GM19035 (cell line): Measurements from ENCODE around the gene TMEM14A.
A peak's percentile ranks its signal among the peaks of the same experiment; 100 is the strongest.
"Not testable (repeated sequence)": the region's sequence is repeated elsewhere in the genome, so short reads cannot be mapped to it uniquely, and the experiment has no call there.

Experiments used
- ATAC-seq: cut with Tn5 transposase; IDR thresholded peaks from one replicate; pipeline ENCODE4 v1.9.1; 2021; ENCODE audit not compliant: unreplicated experiment

TMEM14A gene

GRCh38 chr6:52655941-52656340 is 15.0 kb upstream of the TMEM14A start:
- not testable (repeated sequence) for ATAC-seq

- ATAC-seq = no peak
Observed at GRCh38 chr6:52657870-52658269, 13.0 kb upstream of the TMEM14A start.

- ATAC-seq = no peak
Observed at GRCh38 chr6:52661551-52661950, 9.4 kb upstream of the TMEM14A start.

- no peak for ATAC-seq
Observed at GRCh38 chr6:52662031-52662430, 8.9 kb upstream of the TMEM14A start.

- peak; percentile 45 for ATAC-seq
Observed at GRCh38 chr6:52663120-52663935, 7.6 kb upstream of the TMEM14A start.

GRCh38 chr6:52663936-52664185 is 7.1 kb upstream of the TMEM14A start:
- ATAC-seq = no peak

- ATAC-seq = peak; percentile 92
Observed at GRCh38 chr6:52664186-52664990, 6.5 kb upstream of the TMEM14A start.

GRCh38 chr6:52664991-52665686 is 5.8 kb upstream of the TMEM14A start:
- ATAC-seq = no peak

- ATAC-seq = no peak
Observed at GRCh38 chr6:52666071-52666470, 4.8 kb upstream of the TMEM14A start.

- no peak for ATAC-seq
Observed at GRCh38 chr6:52666523-52666922, 4.4 kb upstream of the TMEM14A start.

- ATAC-seq = no peak
Observed at GRCh38 chr6:52667572-52667971, 3.3 kb upstream of the TMEM14A start.

- no peak for ATAC-seq
Observed at GRCh38 chr6:52671676-52672075, 763 bp downstream of the TMEM14A start.

- no peak for ATAC-seq
Observed at GRCh38 chr6:52672412-52673025, 1.6 kb downstream of the TMEM14A start.

- ATAC-seq = no peak
Observed at GRCh38 chr6:52674666-52675065, 3.8 kb downstream of the TMEM14A start.

GRCh38 chr6:52675372-52675771 is 4.5 kb downstream of the TMEM14A start:
- ATAC-seq = no peak

- ATAC-seq = not testable (repeated sequence)
Observed at GRCh38 chr6:52676631-52677030, 5.7 kb downstream of the TMEM14A start.

GRCh38 chr6:52681416-52681815 is 10.5 kb downstream of the TMEM14A start:
- no peak for ATAC-seq

- ATAC-seq = no peak
Observed at GRCh38 chr6:52686878-52687699, 16.2 kb downstream of the TMEM14A start.

- no peak for ATAC-seq
Observed at GRCh38 chr6:52689857-52690256, 18.9 kb downstream of the TMEM14A start.

- no peak for ATAC-seq
Observed at GRCh38 chr6:52691718-52692117, 20.8 kb downstream of the TMEM14A start.

GRCh38 chr6:52693773-52694172 is 22.9 kb downstream of the TMEM14A start:
- no peak for ATAC-seq
